Neural crest cell (in vitro differentiated cells): ENCODE measurements around the gene BACH2. TPM values are rescaled to one million over a fixed set of nuclear protein-coding genes. Genes with fewer than 3 reads are reported as not detected.

Experiments
- DNase-seq: peaks from one replicate; pipeline ENCODE4 v3.0.0; 2021; ENCODE audit warnings: low read depth, mixed read lengths, low spot score
- H3K27ac Mint-ChIP-seq: one replicate; pipeline ENCODE4 v1.8.0; 2021; ENCODE audit warnings: mild to moderate bottlenecking, mixed read lengths; ENCODE audit not compliant: unreplicated experiment
- H3K27me3 Mint-ChIP-seq: 2 replicates; pipeline ENCODE4 v1.8.0; 2021; ENCODE audit warnings: low read depth, mild to moderate bottlenecking, mixed read lengths
- H3K36me3 Mint-ChIP-seq: 2 replicates; pipeline ENCODE4 v1.8.0; 2021; ENCODE audit warnings: low read depth, mild to moderate bottlenecking, mixed read lengths
- H3K4me1 Mint-ChIP-seq: 2 replicates; pipeline ENCODE4 v1.8.0; 2021; ENCODE audit warnings: mixed read lengths
- H3K4me3 Mint-ChIP-seq: one replicate; pipeline ENCODE4 v1.8.0; 2021; ENCODE audit warnings: mild to moderate bottlenecking, mixed read lengths
- H3K9me3 Mint-ChIP-seq: 2 replicates; pipeline ENCODE4 v1.8.0; 2021; ENCODE audit warnings: mixed read lengths
- total RNA-seq: library from RNA; stranded (reverse); gene quantifications from 2 replicates; pipeline ENCODE4 v1.2.1, GENCODE V29; 2021
- TF ChIP-seq, protein P1 (sequence below): fragments of 200-600 bp; sonication (generic); conservative IDR thresholded peaks from 2 replicates; pipeline ENCODE4 v1.5.0; 2021; ENCODE audit warnings: antibody characterized with exemption, mild to moderate bottlenecking

The BACH2 gene
- total RNA-seq, 1 donor from 2014 or later = 13.1 TPM

DNA sequence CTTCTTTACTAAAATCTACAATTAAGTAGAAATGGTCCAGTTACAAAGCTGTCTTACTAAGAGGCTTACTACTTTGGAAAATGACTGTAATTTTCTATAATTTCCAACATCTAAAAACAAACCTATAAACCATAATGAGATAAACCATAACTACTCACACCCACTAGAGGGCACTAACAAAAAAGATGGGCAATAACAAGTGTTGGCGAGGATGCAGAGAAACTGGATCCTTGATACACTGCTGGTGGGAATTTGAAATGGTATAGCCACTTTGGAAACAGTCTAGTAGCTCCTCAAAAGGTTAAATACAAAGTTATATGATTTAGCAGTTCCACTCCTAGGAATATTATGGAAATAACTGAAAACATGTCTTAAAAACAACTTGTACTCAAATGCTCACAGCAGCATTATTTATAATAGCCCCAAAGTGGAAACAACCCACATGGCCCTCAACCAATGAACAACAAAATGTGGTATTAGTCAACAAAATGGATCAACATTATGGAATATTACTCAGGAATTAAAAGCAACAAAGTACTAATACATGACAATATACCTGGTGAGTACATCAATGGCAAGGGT is 351.7 kb downstream of the BACH2 start:
- DNase-seq = no peak
- H3K36me3 Mint-ChIP-seq = peaks cover 9% of the 10 kb centered on the region
- H3K4me1 Mint-ChIP-seq = peaks cover 27% of the 10 kb centered on the region
- H3K27ac Mint-ChIP-seq = no peak overlapping the region
- H3K27me3 Mint-ChIP-seq = peaks cover 3% of the 10 kb centered on the region
- no peak overlapping the region for H3K4me3 Mint-ChIP-seq
- no peaks in the 10 kb centered on the region for H3K9me3 Mint-ChIP-seq
- TF ChIP-seq, protein P1, sequence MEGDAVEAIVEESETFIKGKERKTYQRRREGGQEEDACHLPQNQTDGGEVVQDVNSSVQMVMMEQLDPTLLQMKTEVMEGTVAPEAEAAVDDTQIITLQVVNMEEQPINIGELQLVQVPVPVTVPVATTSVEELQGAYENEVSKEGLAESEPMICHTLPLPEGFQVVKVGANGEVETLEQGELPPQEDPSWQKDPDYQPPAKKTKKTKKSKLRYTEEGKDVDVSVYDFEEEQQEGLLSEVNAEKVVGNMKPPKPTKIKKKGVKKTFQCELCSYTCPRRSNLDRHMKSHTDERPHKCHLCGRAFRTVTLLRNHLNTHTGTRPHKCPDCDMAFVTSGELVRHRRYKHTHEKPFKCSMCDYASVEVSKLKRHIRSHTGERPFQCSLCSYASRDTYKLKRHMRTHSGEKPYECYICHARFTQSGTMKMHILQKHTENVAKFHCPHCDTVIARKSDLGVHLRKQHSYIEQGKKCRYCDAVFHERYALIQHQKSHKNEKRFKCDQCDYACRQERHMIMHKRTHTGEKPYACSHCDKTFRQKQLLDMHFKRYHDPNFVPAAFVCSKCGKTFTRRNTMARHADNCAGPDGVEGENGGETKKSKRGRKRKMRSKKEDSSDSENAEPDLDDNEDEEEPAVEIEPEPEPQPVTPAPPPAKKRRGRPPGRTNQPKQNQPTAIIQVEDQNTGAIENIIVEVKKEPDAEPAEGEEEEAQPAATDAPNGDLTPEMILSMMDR = peak; percentile 61

DNA sequence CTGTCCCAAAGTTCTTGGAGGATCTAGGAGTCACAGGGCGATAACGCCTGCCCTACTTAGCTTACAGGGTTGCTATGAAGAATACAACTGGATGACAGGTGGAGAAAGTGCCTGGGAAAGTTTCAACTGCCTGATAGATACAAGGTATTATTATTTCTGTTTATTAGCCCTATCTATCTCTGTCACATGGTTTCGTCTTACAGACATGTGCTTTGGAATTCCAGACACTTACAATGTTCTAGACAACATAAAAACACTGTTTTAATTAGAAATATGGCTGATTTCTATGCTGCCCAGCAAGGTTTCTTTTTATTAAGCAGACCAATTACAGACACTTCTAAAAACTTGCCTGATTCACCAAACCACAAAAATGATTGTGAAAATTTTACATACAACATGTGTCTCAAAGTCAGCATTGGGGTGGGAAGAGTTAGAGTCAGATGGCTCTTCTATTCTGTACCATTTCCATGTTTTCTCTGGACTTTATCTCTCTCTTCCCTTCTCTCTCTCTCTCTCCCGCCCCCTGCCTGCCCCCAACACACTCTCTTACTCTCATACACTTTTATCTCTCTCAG is 352.4 kb downstream of the BACH2 start:
- Mint-ChIP-seq H3K4me1 (peaks cover 20% of the 10 kb centered on the region), H3K36me3 (peaks cover 3% of the 10 kb centered on the region), H3K4me3 (no peak overlapping the region), H3K27ac (no peak overlapping the region), H3K9me3 (no peaks in the 10 kb centered on the region), H3K27me3 (peaks cover 3% of the 10 kb centered on the region)
- DNase-seq = no peak
- TF ChIP-seq, protein P1 = no peak

DNA sequence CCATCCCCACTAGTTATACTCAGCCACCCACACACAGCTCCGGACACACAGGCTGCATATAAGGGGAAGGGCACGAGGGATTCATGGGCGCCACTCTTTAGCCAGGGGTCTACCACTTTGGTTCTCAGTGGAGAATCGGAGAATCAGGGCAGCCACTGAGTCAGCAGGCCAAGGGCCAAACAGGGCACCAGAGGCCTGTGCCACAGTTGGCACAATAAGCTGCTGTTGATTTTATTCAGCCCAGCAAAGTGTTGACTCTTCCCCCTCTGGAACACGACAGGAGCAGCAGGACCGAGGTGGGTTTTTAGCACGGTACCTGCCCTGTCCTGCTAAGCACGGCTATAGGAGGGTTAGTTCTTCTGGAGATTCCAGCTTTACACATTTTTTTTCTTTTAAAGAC is 354.0 kb downstream of the BACH2 start:
- Mint-ChIP-seq H3K4me1 (peaks cover 20% of the 10 kb centered on the region), H3K36me3 (peaks cover 3% of the 10 kb centered on the region), H3K4me3 (no peak overlapping the region), H3K9me3 (no peaks in the 10 kb centered on the region), H3K27ac (no peak overlapping the region), H3K27me3 (peaks cover 3% of the 10 kb centered on the region)
- TF ChIP-seq, protein P1 = no peak
- no peak for DNase-seq

DNA sequence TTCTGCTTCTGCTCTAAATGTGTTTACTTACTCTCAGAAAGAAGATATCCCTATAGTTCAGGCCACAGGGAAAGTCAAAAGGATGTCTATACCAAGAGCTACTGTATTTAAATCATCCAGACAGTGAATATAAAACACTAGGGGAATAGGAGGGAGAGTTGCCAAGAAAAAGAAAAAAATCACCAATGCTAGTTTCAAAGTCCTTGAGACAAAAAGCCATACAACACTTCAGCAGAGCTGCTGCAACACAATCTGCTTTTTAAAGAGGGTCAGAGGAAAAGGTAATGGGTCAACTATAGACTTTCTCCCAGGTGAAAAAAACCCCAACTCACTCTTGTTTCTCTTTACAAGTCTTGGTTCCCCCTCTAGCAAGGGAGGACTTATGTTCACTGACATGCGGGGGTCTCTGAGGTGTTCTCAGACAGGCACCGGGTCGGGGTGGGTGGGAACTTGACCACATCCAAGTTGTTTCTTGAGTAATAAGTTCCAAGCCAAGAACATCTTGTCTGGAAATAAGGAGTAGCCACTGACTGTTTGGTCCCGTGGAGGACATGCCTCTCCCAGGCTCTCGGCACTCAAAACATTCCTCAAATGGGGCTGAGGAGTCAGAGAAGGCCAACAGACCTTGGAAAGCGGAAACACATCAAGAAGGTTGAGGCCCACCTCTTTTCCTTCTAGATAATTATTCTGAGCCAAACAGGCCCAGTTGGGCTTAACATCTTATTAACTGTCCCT is 354.7 kb downstream of the BACH2 start:
- no peaks in the 10 kb centered on the region for H3K9me3 Mint-ChIP-seq
- H3K27me3 Mint-ChIP-seq = peaks cover 3% of the 10 kb centered on the region
- no peak overlapping the region for H3K27ac Mint-ChIP-seq
- H3K36me3 Mint-ChIP-seq = no peaks in the 10 kb centered on the region
- TF ChIP-seq, protein P1 = no peak
- peaks cover 18% of the 10 kb centered on the region for H3K4me1 Mint-ChIP-seq
- DNase-seq = no peak
- no peak overlapping the region for H3K4me3 Mint-ChIP-seq

DNA sequence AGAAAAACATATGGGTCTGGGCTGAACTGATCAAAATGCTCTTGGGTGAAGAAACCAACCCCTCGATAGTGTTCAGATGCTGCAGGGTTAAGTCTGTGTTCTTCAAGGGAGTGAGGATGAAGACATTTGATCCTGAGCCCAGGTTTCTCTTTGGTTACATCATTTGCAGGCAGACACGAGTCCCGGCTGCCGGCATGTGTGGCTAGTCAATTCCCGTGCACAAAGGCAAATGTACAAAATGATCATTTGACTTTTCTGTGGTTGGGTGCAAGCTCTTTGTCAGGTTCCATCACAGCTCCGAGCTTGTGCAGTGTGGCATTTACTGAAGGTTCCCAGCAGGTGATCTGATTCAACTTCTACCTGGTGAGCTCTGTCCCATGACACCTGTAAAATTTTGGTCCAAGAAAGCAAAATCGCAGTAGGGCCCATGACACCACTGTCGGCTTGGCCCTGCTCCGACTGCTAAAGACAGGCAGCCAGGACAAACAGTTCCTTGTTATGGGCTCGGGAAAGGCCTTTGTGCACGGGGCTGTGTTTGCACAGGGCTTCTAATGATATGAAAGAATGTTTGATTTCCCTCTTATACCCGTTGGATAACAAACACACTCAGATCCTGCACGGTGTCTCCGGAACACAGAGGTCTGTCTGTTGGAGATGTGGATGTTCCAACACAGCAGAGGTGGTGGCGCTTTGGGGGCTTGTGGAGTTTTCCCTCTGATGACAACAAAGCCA is 355.4 kb downstream of the BACH2 start:
- peaks cover 18% of the 10 kb centered on the region for H3K4me1 Mint-ChIP-seq
- H3K4me3 Mint-ChIP-seq = no peak overlapping the region
- TF ChIP-seq, protein P1 = no peak
- H3K36me3 Mint-ChIP-seq = no peaks in the 10 kb centered on the region
- no peak overlapping the region for H3K27ac Mint-ChIP-seq
- peaks cover 3% of the 10 kb centered on the region for H3K27me3 Mint-ChIP-seq
- peak; percentile 20 for DNase-seq
- no peaks in the 10 kb centered on the region for H3K9me3 Mint-ChIP-seq
